Adrenal gland (tissue), 5 donors: ENCODE results near the gene CEP70.

Source experiments
- POLR2A ChIP-seq, 2 donors: fragments of 450-650 bp; IDR thresholded peaks; one replicate each; pipeline ENCODE4 v1.6.1; 2017; ENCODE audit warnings: antibody characterized with exemption in 2 of 2, mild to moderate bottlenecking in 2 of 2, moderate library complexity in 1 of 2
- TF ChIP-seq, protein P1 (sequence below), 6 experiments: fragments of 450-650 bp in 4 of 6; fragments of 200-600 bp in 2 of 6; sonication (generic) in 1 of 6; IDR thresholded peaks; 1 replicate in 5 of 6; 2 replicates in 1 of 6; pipeline versions ENCODE4 v1.5.1 to v1.8.0; 2016 to 2021; ENCODE audit warnings: antibody characterized with exemption in 6 of 6, mild to moderate bottlenecking in 2 of 6, moderate library complexity in 1 of 6
- donor health status: DM: no; HTN: no; CAD: no.

DNA sequence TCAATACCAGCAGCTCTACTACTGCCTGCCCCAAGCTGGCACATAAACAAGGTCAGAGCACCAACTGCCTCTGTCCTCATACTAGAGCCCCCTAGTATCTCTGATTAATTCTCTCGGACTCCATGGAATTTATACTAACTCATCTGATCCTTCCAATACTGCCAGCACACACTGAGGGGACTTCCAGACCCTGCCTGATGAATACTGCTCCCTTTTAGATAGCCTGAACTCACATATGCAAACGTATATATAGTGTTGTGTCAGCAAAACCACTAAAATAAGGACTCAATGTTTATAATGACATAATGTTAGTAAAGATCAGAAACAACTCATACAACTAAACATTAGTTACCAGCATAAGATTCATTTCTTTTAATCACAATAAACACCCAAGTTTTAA lies 25.0 kb downstream of the CEP70 start:
- TF ChIP-seq POLR2A (IDR thresholded peaks at IDR 0.05) = no peak
- TF ChIP-seq, protein P1, sequence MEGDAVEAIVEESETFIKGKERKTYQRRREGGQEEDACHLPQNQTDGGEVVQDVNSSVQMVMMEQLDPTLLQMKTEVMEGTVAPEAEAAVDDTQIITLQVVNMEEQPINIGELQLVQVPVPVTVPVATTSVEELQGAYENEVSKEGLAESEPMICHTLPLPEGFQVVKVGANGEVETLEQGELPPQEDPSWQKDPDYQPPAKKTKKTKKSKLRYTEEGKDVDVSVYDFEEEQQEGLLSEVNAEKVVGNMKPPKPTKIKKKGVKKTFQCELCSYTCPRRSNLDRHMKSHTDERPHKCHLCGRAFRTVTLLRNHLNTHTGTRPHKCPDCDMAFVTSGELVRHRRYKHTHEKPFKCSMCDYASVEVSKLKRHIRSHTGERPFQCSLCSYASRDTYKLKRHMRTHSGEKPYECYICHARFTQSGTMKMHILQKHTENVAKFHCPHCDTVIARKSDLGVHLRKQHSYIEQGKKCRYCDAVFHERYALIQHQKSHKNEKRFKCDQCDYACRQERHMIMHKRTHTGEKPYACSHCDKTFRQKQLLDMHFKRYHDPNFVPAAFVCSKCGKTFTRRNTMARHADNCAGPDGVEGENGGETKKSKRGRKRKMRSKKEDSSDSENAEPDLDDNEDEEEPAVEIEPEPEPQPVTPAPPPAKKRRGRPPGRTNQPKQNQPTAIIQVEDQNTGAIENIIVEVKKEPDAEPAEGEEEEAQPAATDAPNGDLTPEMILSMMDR (IDR thresholded peaks at IDR 0.05) = no peak
